Measurements from ENCODE around the gene BCL2L14.

DNA sequence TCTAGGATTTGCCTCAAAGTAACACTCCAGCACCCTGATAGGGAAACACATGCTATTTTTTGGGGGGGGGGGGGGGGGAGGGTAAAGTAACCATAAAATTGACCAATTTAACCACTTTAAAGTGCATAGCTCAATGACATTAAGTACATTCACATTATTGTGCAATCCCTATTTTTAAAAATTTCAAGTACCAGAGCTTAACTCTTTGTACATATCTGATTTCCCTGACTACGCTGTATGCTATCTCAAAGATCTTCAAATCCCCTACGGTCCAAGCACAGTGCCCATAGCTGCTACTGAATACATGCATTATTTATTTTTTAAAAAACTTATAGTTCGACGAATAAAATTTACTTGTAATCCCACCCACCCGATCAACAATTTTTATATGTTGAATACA is 63.0 kb downstream of the BCL2L14 start:
- TF ChIP-seq, protein P1, sequence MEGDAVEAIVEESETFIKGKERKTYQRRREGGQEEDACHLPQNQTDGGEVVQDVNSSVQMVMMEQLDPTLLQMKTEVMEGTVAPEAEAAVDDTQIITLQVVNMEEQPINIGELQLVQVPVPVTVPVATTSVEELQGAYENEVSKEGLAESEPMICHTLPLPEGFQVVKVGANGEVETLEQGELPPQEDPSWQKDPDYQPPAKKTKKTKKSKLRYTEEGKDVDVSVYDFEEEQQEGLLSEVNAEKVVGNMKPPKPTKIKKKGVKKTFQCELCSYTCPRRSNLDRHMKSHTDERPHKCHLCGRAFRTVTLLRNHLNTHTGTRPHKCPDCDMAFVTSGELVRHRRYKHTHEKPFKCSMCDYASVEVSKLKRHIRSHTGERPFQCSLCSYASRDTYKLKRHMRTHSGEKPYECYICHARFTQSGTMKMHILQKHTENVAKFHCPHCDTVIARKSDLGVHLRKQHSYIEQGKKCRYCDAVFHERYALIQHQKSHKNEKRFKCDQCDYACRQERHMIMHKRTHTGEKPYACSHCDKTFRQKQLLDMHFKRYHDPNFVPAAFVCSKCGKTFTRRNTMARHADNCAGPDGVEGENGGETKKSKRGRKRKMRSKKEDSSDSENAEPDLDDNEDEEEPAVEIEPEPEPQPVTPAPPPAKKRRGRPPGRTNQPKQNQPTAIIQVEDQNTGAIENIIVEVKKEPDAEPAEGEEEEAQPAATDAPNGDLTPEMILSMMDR (IDR thresholded peaks at IDR 0.05; ENCODE audit: insufficient read depth, low read length) = no peak
- TF ChIP-seq, protein P2, sequence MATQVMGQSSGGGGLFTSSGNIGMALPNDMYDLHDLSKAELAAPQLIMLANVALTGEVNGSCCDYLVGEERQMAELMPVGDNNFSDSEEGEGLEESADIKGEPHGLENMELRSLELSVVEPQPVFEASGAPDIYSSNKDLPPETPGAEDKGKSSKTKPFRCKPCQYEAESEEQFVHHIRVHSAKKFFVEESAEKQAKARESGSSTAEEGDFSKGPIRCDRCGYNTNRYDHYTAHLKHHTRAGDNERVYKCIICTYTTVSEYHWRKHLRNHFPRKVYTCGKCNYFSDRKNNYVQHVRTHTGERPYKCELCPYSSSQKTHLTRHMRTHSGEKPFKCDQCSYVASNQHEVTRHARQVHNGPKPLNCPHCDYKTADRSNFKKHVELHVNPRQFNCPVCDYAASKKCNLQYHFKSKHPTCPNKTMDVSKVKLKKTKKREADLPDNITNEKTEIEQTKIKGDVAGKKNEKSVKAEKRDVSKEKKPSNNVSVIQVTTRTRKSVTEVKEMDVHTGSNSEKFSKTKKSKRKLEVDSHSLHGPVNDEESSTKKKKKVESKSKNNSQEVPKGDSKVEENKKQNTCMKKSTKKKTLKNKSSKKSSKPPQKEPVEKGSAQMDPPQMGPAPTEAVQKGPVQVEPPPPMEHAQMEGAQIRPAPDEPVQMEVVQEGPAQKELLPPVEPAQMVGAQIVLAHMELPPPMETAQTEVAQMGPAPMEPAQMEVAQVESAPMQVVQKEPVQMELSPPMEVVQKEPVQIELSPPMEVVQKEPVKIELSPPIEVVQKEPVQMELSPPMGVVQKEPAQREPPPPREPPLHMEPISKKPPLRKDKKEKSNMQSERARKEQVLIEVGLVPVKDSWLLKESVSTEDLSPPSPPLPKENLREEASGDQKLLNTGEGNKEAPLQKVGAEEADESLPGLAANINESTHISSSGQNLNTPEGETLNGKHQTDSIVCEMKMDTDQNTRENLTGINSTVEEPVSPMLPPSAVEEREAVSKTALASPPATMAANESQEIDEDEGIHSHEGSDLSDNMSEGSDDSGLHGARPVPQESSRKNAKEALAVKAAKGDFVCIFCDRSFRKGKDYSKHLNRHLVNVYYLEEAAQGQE (IDR thresholded peaks at IDR 0.05; ENCODE audit: insufficient replicate concordance, low read depth) = no peak
- TF ChIP-seq POLR2AphosphoS5 (IDR thresholded peaks at IDR 0.05; ENCODE audit: low read depth) = no peak
- TF ChIP-seq GABPA (IDR thresholded peaks at IDR 0.05; ENCODE audit: low read depth) = no peak
